Kidney epithelial cell (primary cell): Measurements from ENCODE around the gene ERICH6. TPM values are rescaled to one million over a fixed set of nuclear protein-coding genes. Genes with fewer than 3 reads are reported as not detected.

Source experiments
- DNase-seq: peaks from one replicate; pipeline ENCODE4 v3.0.0-alpha.2; 2010; ENCODE audit warnings: low read depth
- H3K27me3 ChIP-seq: 2 replicates; pipeline ENCODE4 v1.6.0; 2011; ENCODE audit warnings: low read length; ENCODE audit not compliant: control insufficient read depth, insufficient read depth
- H3K36me3 ChIP-seq: 2 replicates; pipeline ENCODE4 v1.5.1; 2011; ENCODE audit warnings: low read length; ENCODE audit not compliant: control insufficient read depth, insufficient read depth
- H3K4me3 ChIP-seq: 2 replicates; pipeline ENCODE4 v1.5.1; 2011; ENCODE audit warnings: low read depth, mild to moderate bottlenecking, control low read depth, low read length
- total RNA-seq: library from RNA; depleted of rRNA; stranded (reverse); fragments of >200 nt; gene quantifications from 2 replicates; pipeline ENCODE4 v1.2.3, GENCODE V29; 2015
- TF ChIP-seq, protein P1 (sequence below): IDR thresholded peaks from 2 replicates; pipeline ENCODE4 v1.5.1; 2011; ENCODE audit warnings: mild to moderate bottlenecking, moderate library complexity, low read length, control low read depth, inconsistent platforms; ENCODE audit not compliant: insufficient read depth, poor library complexity, severe bottlenecking

Gene ERICH6
- total RNA-seq, 1 donor from 2014 or later, result not detected

DNA sequence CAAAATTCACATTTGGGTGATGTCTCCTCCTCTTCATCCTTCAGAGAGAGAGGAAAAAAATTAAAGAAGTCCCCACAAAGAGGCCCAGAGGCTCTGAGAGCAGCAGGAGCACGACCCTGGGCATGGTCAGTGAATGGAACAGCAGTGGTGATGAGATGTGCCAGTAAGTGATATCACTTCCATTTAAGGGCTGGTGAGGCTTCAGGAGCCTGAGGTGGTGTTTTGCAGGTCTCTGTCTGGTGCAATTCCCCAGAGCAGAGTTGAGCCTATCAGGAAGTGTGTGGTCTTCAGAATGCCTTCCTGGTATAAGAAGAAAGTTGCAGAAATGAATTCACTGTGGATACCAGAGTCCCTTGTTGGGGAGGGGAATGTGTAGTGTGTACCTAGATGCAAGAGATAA is 21.4 kb downstream of the ERICH6 start:
- TF ChIP-seq, protein P1, sequence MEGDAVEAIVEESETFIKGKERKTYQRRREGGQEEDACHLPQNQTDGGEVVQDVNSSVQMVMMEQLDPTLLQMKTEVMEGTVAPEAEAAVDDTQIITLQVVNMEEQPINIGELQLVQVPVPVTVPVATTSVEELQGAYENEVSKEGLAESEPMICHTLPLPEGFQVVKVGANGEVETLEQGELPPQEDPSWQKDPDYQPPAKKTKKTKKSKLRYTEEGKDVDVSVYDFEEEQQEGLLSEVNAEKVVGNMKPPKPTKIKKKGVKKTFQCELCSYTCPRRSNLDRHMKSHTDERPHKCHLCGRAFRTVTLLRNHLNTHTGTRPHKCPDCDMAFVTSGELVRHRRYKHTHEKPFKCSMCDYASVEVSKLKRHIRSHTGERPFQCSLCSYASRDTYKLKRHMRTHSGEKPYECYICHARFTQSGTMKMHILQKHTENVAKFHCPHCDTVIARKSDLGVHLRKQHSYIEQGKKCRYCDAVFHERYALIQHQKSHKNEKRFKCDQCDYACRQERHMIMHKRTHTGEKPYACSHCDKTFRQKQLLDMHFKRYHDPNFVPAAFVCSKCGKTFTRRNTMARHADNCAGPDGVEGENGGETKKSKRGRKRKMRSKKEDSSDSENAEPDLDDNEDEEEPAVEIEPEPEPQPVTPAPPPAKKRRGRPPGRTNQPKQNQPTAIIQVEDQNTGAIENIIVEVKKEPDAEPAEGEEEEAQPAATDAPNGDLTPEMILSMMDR, result no peak
- Histone ChIP-seq H3K27me3 (no peaks in the 10 kb centered on the region), H3K36me3 (no peaks in the 10 kb centered on the region), H3K4me3 (no peak overlapping the region)
- no peak for DNase-seq

GRCh38 chr3:150681057-150681456 is 22.7 kb downstream of the ERICH6 start:
- no peak for DNase-seq
- Histone ChIP-seq H3K36me3 (no peaks in the 10 kb centered on the region), H3K27me3 (no peaks in the 10 kb centered on the region), H3K4me3 (no peak overlapping the region)
- TF ChIP-seq, protein P1, result no peak

GRCh38 chr3:150680562-150680961 is 23.2 kb downstream of the ERICH6 start:
- TF ChIP-seq, protein P1, result no peak
- no peaks in the 10 kb centered on the region for H3K27me3 ChIP-seq
- DNase-seq, result no peak
- no peaks in the 10 kb centered on the region for H3K36me3 ChIP-seq
- H3K4me3 ChIP-seq, result no peak overlapping the region

DNA sequence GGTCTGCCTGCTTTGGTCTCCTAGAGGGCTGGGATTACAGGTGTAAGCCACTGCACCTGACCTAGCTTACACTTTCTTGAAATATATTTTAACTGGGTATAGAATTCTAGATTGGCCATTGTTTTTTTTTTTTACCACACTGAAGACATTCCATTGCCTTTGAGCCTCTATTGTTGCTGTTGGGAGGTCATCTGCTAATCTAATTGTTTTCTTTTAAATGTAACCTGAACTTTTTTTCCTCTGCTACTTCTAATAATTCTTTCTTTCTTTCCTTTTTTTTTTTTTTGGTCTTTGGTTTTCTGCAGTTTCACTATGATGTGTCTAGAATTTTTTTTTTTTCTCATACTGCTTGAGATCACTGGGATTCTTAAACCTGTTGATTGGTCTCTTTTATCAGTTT is 28.1 kb downstream of the ERICH6 start:
- no peak for DNase-seq
- Histone ChIP-seq H3K36me3 (no peaks in the 10 kb centered on the region), H3K4me3 (no peak overlapping the region), H3K27me3 (no peaks in the 10 kb centered on the region)
- TF ChIP-seq, protein P1, result no peak

DNA sequence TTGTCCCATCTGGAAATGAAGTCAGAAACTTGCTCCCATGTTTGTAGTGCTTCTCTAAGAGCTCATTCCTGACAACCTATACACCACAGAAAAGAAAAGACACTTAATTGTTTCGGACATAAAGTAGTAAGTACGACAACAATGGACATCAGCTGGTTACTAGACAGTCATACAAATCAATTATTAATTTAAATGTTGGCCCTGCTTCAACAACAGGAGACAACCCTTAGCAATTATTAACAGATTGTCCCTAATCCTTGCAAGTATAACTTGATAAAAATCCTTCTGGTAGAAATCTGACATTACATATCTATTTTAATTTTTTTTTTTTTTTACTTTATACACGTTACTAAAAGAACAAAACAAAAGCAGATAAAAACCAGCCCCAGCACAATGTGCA is 29.8 kb downstream of the ERICH6 start:
- Histone ChIP-seq H3K27me3 (no peaks in the 10 kb centered on the region), H3K36me3 (no peaks in the 10 kb centered on the region), H3K4me3 (no peak overlapping the region)
- TF ChIP-seq, protein P1, result no peak
- DNase-seq, result no peak

GRCh38 chr3:150666167-150666566 is 37.6 kb downstream of the ERICH6 start:
- Histone ChIP-seq H3K27me3 (no peaks in the 10 kb centered on the region), H3K36me3 (no peaks in the 10 kb centered on the region)

More at GRCh38 chr3:150666167-150666566, 37.6 kb downstream of the ERICH6 start:
- TF ChIP-seq, protein P1, result no peak
- no peak overlapping the region for H3K4me3 ChIP-seq
- no peak for DNase-seq
